SU-DHL-6 (cell line): Measurements from ENCODE around the gene OAS3.
"Not testable (repeated sequence)": the region's sequence is repeated elsewhere in the genome, so short reads cannot be mapped to it uniquely, and the experiment has no call there.

Experiments used
- CTCF ChIP-seq: fragments of 200-600 bp; sonication (generic); IDR thresholded peaks from one replicate; pipeline ENCODE4 v1.5.1; 2017; ENCODE audit warnings: antibody characterized with exemption, mild to moderate bottlenecking, low read length, moderate library complexity; ENCODE audit not compliant: insufficient read depth, poor library complexity, severe bottlenecking
- EZH2phosphoT487 ChIP-seq: fragments of 200-600 bp; sonication (generic), shearing (Covaris generic); conservative IDR thresholded peaks from 2 replicates; pipeline ENCODE4 v1.6.1; 2018; ENCODE audit warnings: mild to moderate bottlenecking, antibody characterized with exemption, low read length, moderate library complexity, mixed read lengths

GRCh38 chr12:112988823-112989385 is 50.6 kb downstream of the OAS3 start:
- TF ChIP-seq CTCF, EZH2phosphoT487: not testable (repeated sequence)
